LHCN-M2 (cell line): ENCODE results near the gene CARD14. TPM values are rescaled to one million over a fixed set of nuclear protein-coding genes. Genes with fewer than 3 reads are reported as not detected.

Source experiments
- DNase-seq: peaks from one replicate; pipeline ENCODE4 v3.0.0-alpha.2; 2012; ENCODE audit warnings: low read depth
- total RNA-seq: library from RNA; depleted of rRNA; stranded (reverse); fragments of >200 nt; gene quantifications from 2 replicates; pipeline ENCODE4 v1.2.3, GENCODE V29; 2014

CARD14 gene
- total RNA-seq, 1 experiment from 2014 or later: not detected

- no peak for DNase-seq
Observed at GRCh38 chr17:80210348-80211108, 40.7 kb downstream of the CARD14 start.

- DNase-seq: no peak
Observed at GRCh38 chr17:80212109-80212508, 42.3 kb downstream of the CARD14 start.

- DNase-seq: no peak
Observed at GRCh38 chr17:80212511-80212910, 42.7 kb downstream of the CARD14 start.

- no peak for DNase-seq
Observed at GRCh38 chr17:80212962-80213642, 43.3 kb downstream of the CARD14 start.

- no peak for DNase-seq
Observed at GRCh38 chr17:80213643-80213975, 43.8 kb downstream of the CARD14 start.

GRCh38 chr17:80214012-80214877 is 44.4 kb downstream of the CARD14 start:
- no peak for DNase-seq

- no peak for DNase-seq
Observed at GRCh38 chr17:80214878-80215210, 45.0 kb downstream of the CARD14 start.

- no peak for DNase-seq
Observed at GRCh38 chr17:80216473-80217456, 46.9 kb downstream of the CARD14 start.

- DNase-seq: no peak
Observed at GRCh38 chr17:80217703-80218362, 48.0 kb downstream of the CARD14 start.

GRCh38 chr17:80218391-80218790 is 48.6 kb downstream of the CARD14 start:
- DNase-seq: no peak

GRCh38 chr17:80219013-80219762 is 49.4 kb downstream of the CARD14 start:
- peak; percentile 85 for DNase-seq

GRCh38 chr17:80219763-80220053 is 49.9 kb downstream of the CARD14 start:
- no peak for DNase-seq

- DNase-seq: peak; percentile 61
Observed at GRCh38 chr17:80220054-80220735, 50.4 kb downstream of the CARD14 start, which contains the start of the genes SGSH and SLC26A11. Gene SGSH (minus strand): TSS chr17:80220333. CDS start chr17:80220313, 20 bp downstream. Gene SLC26A11 (plus strand): TSS chr17:80220427. CDS start chr17:80221561, 1,134 bp downstream.

GRCh38 chr17:80220736-80221215 is 50.9 kb downstream of the CARD14 start:
- DNase-seq: no peak

- DNase-seq: no peak
Observed at GRCh38 chr17:80221351-80222105, 51.7 kb downstream of the CARD14 start.

GRCh38 chr17:80222376-80223141 is 52.7 kb downstream of the CARD14 start:
- no peak for DNase-seq

- no peak for DNase-seq
Observed at GRCh38 chr17:80223142-80223815, 53.4 kb downstream of the CARD14 start.
